K562 (cell line): ENCODE measurements around the gene GZMM. TPM values are rescaled to one million over a fixed set of nuclear protein-coding genes. Genes with fewer than 3 reads are reported as not detected.
A peak's percentile ranks its signal among the peaks of the same experiment; 100 is the strongest.

Experiments used
- CBX1 ChIP-seq: sonication (generic); IDR thresholded peaks from 2 replicates; pipeline ENCODE4 v1.6.1; 2016; ENCODE audit warnings: antibody characterized with exemption, low read depth, mild to moderate bottlenecking
- CBX5 ChIP-seq: IDR thresholded peaks from 2 replicates; pipeline ENCODE4 v1.6.1; 2014; ENCODE audit warnings: low read depth, borderline replicate concordance
- DMBX1 ChIP-seq: fragments of 250-450 bp; sonication (Bioruptor Pico); IDR thresholded peaks from 2 replicates; pipeline ENCODE4 v1.8.0; 2022; ENCODE audit warnings: inconsistent platforms, mild to moderate bottlenecking, moderate library complexity, borderline replicate concordance
- EWSR1 ChIP-seq: fragments of 450-650 bp; IDR thresholded peaks from 2 replicates; pipeline ENCODE4 v1.6.1; 2018; ENCODE audit warnings: borderline replicate concordance, mild to moderate bottlenecking, low read depth, moderate library complexity; ENCODE audit not compliant: partially characterized antibody
- GATAD2B ChIP-seq: fragments of 450-650 bp; IDR thresholded peaks from 2 replicates; pipeline ENCODE4 v1.6.1; 2017; ENCODE audit warnings: mild to moderate bottlenecking, borderline replicate concordance
- MXI1 ChIP-seq: IDR thresholded peaks from 2 replicates; pipeline ENCODE4 v1.6.1; 2011; ENCODE audit warnings: low read depth, mild to moderate bottlenecking, improper control_type of control experiment, low read length
- NFIC ChIP-seq: fragments of 450-650 bp; IDR thresholded peaks from 2 replicates; pipeline ENCODE4 v1.6.1; 2017; ENCODE audit warnings: mild to moderate bottlenecking, inconsistent platforms
- NONO ChIP-seq, 2 experiments: fragments of 200-400 bp in 1 of 2; fragments of 450-650 bp in 1 of 2; formaldehyde crosslinking in 1 of 2; IDR thresholded peaks; 2 replicates each; pipeline ENCODE4 v1.6.1; 2017; ENCODE audit warnings: low read depth in 2 of 2, mild to moderate bottlenecking in 2 of 2, moderate library complexity in 2 of 2, low read length in 1 of 2
- NR2F6 ChIP-seq: fragments of 450-650 bp; formaldehyde crosslinking; IDR thresholded peaks from 2 replicates; pipeline ENCODE4 v1.4.0; 2020; ENCODE audit warnings: mild to moderate bottlenecking
- POLR2A ChIP-seq: fragments of 450-650 bp; conservative IDR thresholded peaks from 2 replicates; pipeline ENCODE4 v1.6.1; 2016
- POLR2G ChIP-seq: fragments of 200-400 bp; formaldehyde crosslinking; IDR thresholded peaks from 2 replicates; pipeline ENCODE4 v1.6.1; 2017; ENCODE audit warnings: low read depth, mild to moderate bottlenecking, antibody characterized with exemption, low read length, moderate library complexity
- RB1 ChIP-seq: fragments of 450-650 bp; IDR thresholded peaks from 2 replicates; pipeline ENCODE4 v1.6.1; 2017; ENCODE audit warnings: low read depth, mild to moderate bottlenecking
- RNF2 ChIP-seq: sonication (generic); IDR thresholded peaks from 2 replicates; pipeline ENCODE4 v1.6.1; 2016
- SNRNP70 ChIP-seq: fragments of 200-400 bp; formaldehyde crosslinking; optimal IDR thresholded peaks from 2 replicates; pipeline ENCODE3; 2017; ENCODE audit warnings: low read depth, low read length
- ZNF551 ChIP-seq: fragments of 250-450 bp; sonication (Bioruptor Pico); IDR thresholded peaks from 2 replicates; pipeline ENCODE4 v1.5.0; 2021; ENCODE audit warnings: mild to moderate bottlenecking, moderate library complexity
- polyA plus RNA-seq, 8 experiments: library from polyadenylated mRNA; depleted of rRNA in 4 of 8; stranded (reverse) in 5 of 8; unstranded in 3 of 8; fragments of >200 nt; fragmentation: Nextera tagmentation in 2 of 8; fragmentation: Illumina TruSeq in 1 of 8; extraction: Ambion mirVana in 2 of 8; extraction: Trizol in 1 of 8; gene quantifications; 2 replicates each; pipeline versions ENCODE4 v1.2.1 to v1.2.3, GENCODE V29; 2011 to 2014; ENCODE audit warnings: inconsistent platforms in 1 of 8, missing spikeins in 1 of 8
- total RNA-seq, 7 experiments: library from RNA; depleted of rRNA in 6 of 7; stranded (reverse); fragments of >200 nt in 6 of 7; fragmentation: Illumina TruSeq in 2 of 7; extraction: Trizol in 2 of 7; gene quantifications; 2 replicates each; pipeline versions ENCODE4 v1.2.1 to v1.2.3, GENCODE V29; 2011 to 2021; ENCODE audit warnings: low replicate concordance in 1 of 7
- TF ChIP-seq, protein P1 (sequence below): fragments of 250-450 bp; sonication (Bioruptor Pico); IDR thresholded peaks from 2 replicates; pipeline ENCODE4 v1.8.0; 2021; ENCODE audit warnings: moderate library complexity, mild to moderate bottlenecking, inconsistent platforms
- TF ChIP-seq, protein P2 (sequence below): fragments of 200-800 bp; sonication (Bioruptor generic); IDR thresholded peaks from 2 replicates; pipeline ENCODE4 v1.6.1; 2016; ENCODE audit warnings: missing genetic modification characterization, missing compliant biosample characterization
- TF ChIP-seq, protein P3 (sequence below): fragments of 200-800 bp; sonication (Bioruptor generic); IDR thresholded peaks from 2 replicates; pipeline ENCODE4 v1.6.1; 2017; ENCODE audit warnings: missing genetic modification characterization, missing compliant biosample characterization
- TF ChIP-seq, protein P4 (sequence below): fragments of 250-450 bp; sonication (Bioruptor Pico); IDR thresholded peaks from 2 replicates; pipeline ENCODE4 v1.9.0; 2021; ENCODE audit warnings: mild to moderate bottlenecking

GZMM gene
- total and polyA plus RNA-seq, 9 of the 15 experiments (the other 6 are each of a cell fraction or from before 2014, with no cell fraction given) = 0.08 to 2.6 (median 0.70) TPM; not detected in 2

- TF ChIP-seq, protein P1, sequence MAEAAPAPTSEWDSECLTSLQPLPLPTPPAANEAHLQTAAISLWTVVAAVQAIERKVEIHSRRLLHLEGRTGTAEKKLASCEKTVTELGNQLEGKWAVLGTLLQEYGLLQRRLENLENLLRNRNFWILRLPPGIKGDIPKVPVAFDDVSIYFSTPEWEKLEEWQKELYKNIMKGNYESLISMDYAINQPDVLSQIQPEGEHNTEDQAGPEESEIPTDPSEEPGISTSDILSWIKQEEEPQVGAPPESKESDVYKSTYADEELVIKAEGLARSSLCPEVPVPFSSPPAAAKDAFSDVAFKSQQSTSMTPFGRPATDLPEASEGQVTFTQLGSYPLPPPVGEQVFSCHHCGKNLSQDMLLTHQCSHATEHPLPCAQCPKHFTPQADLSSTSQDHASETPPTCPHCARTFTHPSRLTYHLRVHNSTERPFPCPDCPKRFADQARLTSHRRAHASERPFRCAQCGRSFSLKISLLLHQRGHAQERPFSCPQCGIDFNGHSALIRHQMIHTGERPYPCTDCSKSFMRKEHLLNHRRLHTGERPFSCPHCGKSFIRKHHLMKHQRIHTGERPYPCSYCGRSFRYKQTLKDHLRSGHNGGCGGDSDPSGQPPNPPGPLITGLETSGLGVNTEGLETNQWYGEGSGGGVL = 0 out of 2 replicates have a peak, but pooled peaks have one; percentile 57
- TF ChIP-seq POLR2A (no peak), RB1 (0 out of 2 replicates have a peak, but pooled peaks have one; percentile 20), NR2F6 (CRISPR knock-in tag) (no peak), MXI1 (no peak), EWSR1 (no peak), ZNF551 (CRISPR knock-in tag) (no peak), GATAD2B (no peak), NONO (IDR thresholded peaks at IDR 0.05; ENCODE audit: low read depth in 2 of 2, low read length in 1 of 2) (no peak), RNF2 (peak; percentile 57; the same call in 1 of the 2 replicates), DMBX1 (CRISPR knock-in tag) (peak; percentile 60; the same call in 1 of the 2 replicates), SNRNP70 (no peak), CBX5 (no peak), POLR2G (peak; percentile 34; the same call in 1 of the 2 replicates), NFIC (peak; percentile 48), CBX1 (peak; percentile 60; the same call in 1 of the 2 replicates)
- TF ChIP-seq, protein P2, sequence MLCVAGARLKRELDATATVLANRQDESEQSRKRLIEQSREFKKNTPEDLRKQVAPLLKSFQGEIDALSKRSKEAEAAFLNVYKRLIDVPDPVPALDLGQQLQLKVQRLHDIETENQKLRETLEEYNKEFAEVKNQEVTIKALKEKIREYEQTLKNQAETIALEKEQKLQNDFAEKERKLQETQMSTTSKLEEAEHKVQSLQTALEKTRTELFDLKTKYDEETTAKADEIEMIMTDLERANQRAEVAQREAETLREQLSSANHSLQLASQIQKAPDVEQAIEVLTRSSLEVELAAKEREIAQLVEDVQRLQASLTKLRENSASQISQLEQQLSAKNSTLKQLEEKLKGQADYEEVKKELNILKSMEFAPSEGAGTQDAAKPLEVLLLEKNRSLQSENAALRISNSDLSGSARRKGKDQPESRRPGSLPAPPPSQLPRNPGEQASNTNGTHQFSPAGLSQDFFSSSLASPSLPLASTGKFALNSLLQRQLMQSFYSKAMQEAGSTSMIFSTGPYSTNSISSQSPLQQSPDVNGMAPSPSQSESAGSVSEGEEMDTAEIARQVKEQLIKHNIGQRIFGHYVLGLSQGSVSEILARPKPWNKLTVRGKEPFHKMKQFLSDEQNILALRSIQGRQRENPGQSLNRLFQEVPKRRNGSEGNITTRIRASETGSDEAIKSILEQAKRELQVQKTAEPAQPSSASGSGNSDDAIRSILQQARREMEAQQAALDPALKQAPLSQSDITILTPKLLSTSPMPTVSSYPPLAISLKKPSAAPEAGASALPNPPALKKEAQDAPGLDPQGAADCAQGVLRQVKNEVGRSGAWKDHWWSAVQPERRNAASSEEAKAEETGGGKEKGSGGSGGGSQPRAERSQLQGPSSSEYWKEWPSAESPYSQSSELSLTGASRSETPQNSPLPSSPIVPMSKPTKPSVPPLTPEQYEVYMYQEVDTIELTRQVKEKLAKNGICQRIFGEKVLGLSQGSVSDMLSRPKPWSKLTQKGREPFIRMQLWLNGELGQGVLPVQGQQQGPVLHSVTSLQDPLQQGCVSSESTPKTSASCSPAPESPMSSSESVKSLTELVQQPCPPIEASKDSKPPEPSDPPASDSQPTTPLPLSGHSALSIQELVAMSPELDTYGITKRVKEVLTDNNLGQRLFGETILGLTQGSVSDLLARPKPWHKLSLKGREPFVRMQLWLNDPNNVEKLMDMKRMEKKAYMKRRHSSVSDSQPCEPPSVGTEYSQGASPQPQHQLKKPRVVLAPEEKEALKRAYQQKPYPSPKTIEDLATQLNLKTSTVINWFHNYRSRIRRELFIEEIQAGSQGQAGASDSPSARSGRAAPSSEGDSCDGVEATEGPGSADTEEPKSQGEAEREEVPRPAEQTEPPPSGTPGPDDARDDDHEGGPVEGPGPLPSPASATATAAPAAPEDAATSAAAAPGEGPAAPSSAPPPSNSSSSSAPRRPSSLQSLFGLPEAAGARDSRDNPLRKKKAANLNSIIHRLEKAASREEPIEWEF (CRISPR knock-in tag) = no peak
- TF ChIP-seq, protein P3, sequence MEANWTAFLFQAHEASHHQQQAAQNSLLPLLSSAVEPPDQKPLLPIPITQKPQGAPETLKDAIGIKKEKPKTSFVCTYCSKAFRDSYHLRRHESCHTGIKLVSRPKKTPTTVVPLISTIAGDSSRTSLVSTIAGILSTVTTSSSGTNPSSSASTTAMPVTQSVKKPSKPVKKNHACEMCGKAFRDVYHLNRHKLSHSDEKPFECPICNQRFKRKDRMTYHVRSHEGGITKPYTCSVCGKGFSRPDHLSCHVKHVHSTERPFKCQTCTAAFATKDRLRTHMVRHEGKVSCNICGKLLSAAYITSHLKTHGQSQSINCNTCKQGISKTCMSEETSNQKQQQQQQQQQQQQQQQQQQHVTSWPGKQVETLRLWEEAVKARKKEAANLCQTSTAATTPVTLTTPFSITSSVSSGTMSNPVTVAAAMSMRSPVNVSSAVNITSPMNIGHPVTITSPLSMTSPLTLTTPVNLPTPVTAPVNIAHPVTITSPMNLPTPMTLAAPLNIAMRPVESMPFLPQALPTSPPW (CRISPR knock-in tag) = peak; percentile 12; the same call in 1 of the 2 replicates
- TF ChIP-seq, protein P4, sequence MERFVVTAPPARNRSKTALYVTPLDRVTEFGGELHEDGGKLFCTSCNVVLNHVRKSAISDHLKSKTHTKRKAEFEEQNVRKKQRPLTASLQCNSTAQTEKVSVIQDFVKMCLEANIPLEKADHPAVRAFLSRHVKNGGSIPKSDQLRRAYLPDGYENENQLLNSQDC = no peak
These were observed 53.8 kb downstream of the GZMM start (continued) for GRCh38 chr19:597406-598315.
